Panc1 (cell line): Measurements from ENCODE around the gene MUC2. TPM values are rescaled to one million over a fixed set of nuclear protein-coding genes. Genes with fewer than 3 reads are reported as not detected.

ENCODE experiments used
- ATAC-seq: fragments of 200-7000 bp; cut with Tn5 transposase; 2 replicates; pipeline ENCODE4 v1.9.1; 2020; ENCODE audit warnings: mild to moderate bottlenecking, moderate library complexity
- BruUV-seq: library from RNA; stranded (reverse); fragments of 400-500 nt; replicated peaks from 2 replicates; lab custom pipeline; 2021; lab: Mats Ljungman, UMichigan
- CTCF ChIA-PET: fragments of 300-600 bp; sonication (Branson Sonifier 250); formaldehyde crosslinking; loops from one replicate; lab custom pipeline; 2022; ENCODE audit warnings: antibody characterized with exemption; lab: Charles Lee
- POLR2A ChIA-PET: fragments of 300-600 bp; sonication (Branson Sonifier 250); formaldehyde crosslinking; loops from one replicate; lab custom pipeline; 2022; ENCODE audit warnings: antibody characterized with exemption; lab: Charles Lee
- DNase-seq: peaks from one replicate; pipeline ENCODE4 v3.0.0-alpha.2; 2010; ENCODE audit warnings: low read depth, low spot score
- H3K27ac ChIP-seq: 2 replicates; pipeline ENCODE4 v1.5.1; 2011; ENCODE audit warnings: mild to moderate bottlenecking, low read length, inconsistent platforms
- H3K27me3 ChIP-seq: fragments of 200-500 bp; sonication (Bioruptor generic); 2 replicates; pipeline ENCODE4 v1.6.0; 2014; ENCODE audit warnings: low read length, inconsistent platforms; ENCODE audit not compliant: control insufficient read depth, insufficient read depth
- H3K36me3 ChIP-seq: fragments of 200-500 bp; sonication (Bioruptor generic); 2 replicates; pipeline ENCODE4 v1.5.1; 2014; ENCODE audit warnings: inconsistent platforms, mild to moderate bottlenecking, low read length, moderate library complexity; ENCODE audit not compliant: control insufficient read depth, insufficient read depth
- H3K4me1 ChIP-seq: 2 replicates; pipeline ENCODE4 v1.5.1; 2011; ENCODE audit warnings: inconsistent platforms, mild to moderate bottlenecking, low read length, moderate library complexity; ENCODE audit not compliant: control insufficient read depth, insufficient read depth
- H3K4me3 ChIP-seq, 2 experiments: 2 replicates each; pipeline ENCODE4 v1.5.1; 2011 to 2012; ENCODE audit warnings: low read depth in 2 of 2, low read length in 2 of 2, mild to moderate bottlenecking in 2 of 2, inconsistent platforms in 1 of 2, moderate library complexity in 1 of 2
- H3K9me3 ChIP-seq: fragments of 200-500 bp; sonication (Bioruptor generic); 2 replicates; pipeline ENCODE4 v1.5.1; 2014; ENCODE audit warnings: low read depth, mild to moderate bottlenecking, inconsistent platforms, low read length, moderate library complexity; ENCODE audit not compliant: control insufficient read depth, insufficient read depth
- POLR2AphosphoS5 ChIP-seq: IDR thresholded peaks from 2 replicates; pipeline ENCODE4 v1.6.1; 2012; ENCODE audit warnings: mild to moderate bottlenecking, low read depth, low read length, moderate library complexity
- SIN3A ChIP-seq: IDR thresholded peaks from 2 replicates; pipeline ENCODE4 v1.6.1; 2012; ENCODE audit warnings: low read depth, mild to moderate bottlenecking, low read length, moderate library complexity, borderline replicate concordance; ENCODE audit not compliant: insufficient read depth
- TCF7L2 ChIP-seq: IDR thresholded peaks from 2 replicates; pipeline ENCODE4 v1.6.1; 2011; ENCODE audit warnings: mild to moderate bottlenecking, low read depth, low read length, inconsistent platforms
- in situ Hi-C: cut with HindIII; loops from 2 replicates; pipeline ENCODE4 v1.10.0; 2016; ENCODE audit warnings: low sequenced_read_pairs, low pct_unique_long_range_greater_than_20kb
- intact Hi-C: fragments of 100-400 bp; cut with micrococcal nuclease; formaldehyde crosslinking; loops from one replicate; pipeline ENCODE4 v1.10.0; 2022; ENCODE audit not compliant: unreplicated experiment
- total RNA-seq: library from RNA; stranded (reverse); gene quantifications from one replicate; pipeline ENCODE4 v1.2.1, GENCODE V29; 2021; ENCODE audit not compliant: unreplicated experiment
- TF ChIP-seq, protein P1 (sequence below), 2 experiments: IDR thresholded peaks; 2 replicates each; pipeline ENCODE4 v1.6.1; 2011 to 2012; ENCODE audit warnings: low read depth in 2 of 2, control low read depth in 1 of 2, low read length in 1 of 2, mild to moderate bottlenecking in 1 of 2, moderate library complexity in 1 of 2; ENCODE audit not compliant: insufficient read depth in 1 of 2
- TF ChIP-seq, protein P2 (sequence below): fragments of 450-650 bp; IDR thresholded peaks from 2 replicates; pipeline ENCODE4 v1.5.1; 2017; ENCODE audit warnings: mild to moderate bottlenecking

MUC2 gene
- total RNA-seq, 1 experiment from 2014 or later = 0.08 TPM

DNA sequence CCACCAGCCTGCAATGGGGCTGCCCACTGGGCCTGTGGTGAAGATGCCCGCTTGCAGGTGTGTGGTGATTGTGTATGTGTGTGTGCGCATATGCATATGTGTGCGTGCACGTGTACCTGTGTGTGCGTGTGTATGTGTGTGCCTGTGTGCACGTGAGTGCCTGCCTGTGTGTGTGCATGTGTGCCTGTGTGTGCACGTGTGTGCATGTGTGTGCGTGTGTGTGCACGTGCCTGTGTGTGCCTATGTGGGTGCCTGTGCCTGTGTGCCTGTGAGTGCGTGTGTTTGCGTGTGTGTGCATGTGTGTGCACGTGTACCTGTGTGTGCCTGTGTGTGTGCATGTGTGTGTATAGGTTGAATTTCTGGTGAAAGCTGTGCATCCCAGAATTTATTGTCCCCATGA is 35.8 kb upstream of the MUC2 start:
- Histone ChIP-seq H3K4me3 (no peak overlapping the region), H3K9me3 (no peaks in the 10 kb centered on the region), H3K27me3 (no peaks in the 10 kb centered on the region), H3K36me3 (no peaks in the 10 kb centered on the region), H3K27ac (no peak overlapping the region), H3K4me1 (peaks cover 45% of the 10 kb centered on the region)
- in situ Hi-C loops (no loop called here), intact Hi-C loops (no loop called here)
- ChIA-PET CTCF (interaction anchor here (0.6 to 1.2 kb wide), 2 partner anchors 13 to 171 kb away, joined by 4 to 6 read pairs; no protein-coding TSS in a partner anchor), POLR2A (interaction anchor here (0.7 kb wide), 1 partner anchor 101 kb away, joined by 3 read pairs; no protein-coding TSS in a partner anchor)
- TF ChIP-seq, protein P1, sequence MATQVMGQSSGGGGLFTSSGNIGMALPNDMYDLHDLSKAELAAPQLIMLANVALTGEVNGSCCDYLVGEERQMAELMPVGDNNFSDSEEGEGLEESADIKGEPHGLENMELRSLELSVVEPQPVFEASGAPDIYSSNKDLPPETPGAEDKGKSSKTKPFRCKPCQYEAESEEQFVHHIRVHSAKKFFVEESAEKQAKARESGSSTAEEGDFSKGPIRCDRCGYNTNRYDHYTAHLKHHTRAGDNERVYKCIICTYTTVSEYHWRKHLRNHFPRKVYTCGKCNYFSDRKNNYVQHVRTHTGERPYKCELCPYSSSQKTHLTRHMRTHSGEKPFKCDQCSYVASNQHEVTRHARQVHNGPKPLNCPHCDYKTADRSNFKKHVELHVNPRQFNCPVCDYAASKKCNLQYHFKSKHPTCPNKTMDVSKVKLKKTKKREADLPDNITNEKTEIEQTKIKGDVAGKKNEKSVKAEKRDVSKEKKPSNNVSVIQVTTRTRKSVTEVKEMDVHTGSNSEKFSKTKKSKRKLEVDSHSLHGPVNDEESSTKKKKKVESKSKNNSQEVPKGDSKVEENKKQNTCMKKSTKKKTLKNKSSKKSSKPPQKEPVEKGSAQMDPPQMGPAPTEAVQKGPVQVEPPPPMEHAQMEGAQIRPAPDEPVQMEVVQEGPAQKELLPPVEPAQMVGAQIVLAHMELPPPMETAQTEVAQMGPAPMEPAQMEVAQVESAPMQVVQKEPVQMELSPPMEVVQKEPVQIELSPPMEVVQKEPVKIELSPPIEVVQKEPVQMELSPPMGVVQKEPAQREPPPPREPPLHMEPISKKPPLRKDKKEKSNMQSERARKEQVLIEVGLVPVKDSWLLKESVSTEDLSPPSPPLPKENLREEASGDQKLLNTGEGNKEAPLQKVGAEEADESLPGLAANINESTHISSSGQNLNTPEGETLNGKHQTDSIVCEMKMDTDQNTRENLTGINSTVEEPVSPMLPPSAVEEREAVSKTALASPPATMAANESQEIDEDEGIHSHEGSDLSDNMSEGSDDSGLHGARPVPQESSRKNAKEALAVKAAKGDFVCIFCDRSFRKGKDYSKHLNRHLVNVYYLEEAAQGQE (IDR thresholded peaks at IDR 0.05; ENCODE audit: insufficient read depth in 1 of 2, low read depth in 2 of 2, low read length in 1 of 2) = peak in 1 of 2 experiments; percentile 54; a peak in 1 of 4 replicates
- TF ChIP-seq, protein P2, sequence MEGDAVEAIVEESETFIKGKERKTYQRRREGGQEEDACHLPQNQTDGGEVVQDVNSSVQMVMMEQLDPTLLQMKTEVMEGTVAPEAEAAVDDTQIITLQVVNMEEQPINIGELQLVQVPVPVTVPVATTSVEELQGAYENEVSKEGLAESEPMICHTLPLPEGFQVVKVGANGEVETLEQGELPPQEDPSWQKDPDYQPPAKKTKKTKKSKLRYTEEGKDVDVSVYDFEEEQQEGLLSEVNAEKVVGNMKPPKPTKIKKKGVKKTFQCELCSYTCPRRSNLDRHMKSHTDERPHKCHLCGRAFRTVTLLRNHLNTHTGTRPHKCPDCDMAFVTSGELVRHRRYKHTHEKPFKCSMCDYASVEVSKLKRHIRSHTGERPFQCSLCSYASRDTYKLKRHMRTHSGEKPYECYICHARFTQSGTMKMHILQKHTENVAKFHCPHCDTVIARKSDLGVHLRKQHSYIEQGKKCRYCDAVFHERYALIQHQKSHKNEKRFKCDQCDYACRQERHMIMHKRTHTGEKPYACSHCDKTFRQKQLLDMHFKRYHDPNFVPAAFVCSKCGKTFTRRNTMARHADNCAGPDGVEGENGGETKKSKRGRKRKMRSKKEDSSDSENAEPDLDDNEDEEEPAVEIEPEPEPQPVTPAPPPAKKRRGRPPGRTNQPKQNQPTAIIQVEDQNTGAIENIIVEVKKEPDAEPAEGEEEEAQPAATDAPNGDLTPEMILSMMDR = no peak
- no peak for TF ChIP-seq SIN3A
- no peak for TF ChIP-seq TCF7L2
- no peak for TF ChIP-seq POLR2AphosphoS5
- no TSS peak for BruUV-seq
- ATAC-seq = no peak
- DNase-seq = no peak

DNA sequence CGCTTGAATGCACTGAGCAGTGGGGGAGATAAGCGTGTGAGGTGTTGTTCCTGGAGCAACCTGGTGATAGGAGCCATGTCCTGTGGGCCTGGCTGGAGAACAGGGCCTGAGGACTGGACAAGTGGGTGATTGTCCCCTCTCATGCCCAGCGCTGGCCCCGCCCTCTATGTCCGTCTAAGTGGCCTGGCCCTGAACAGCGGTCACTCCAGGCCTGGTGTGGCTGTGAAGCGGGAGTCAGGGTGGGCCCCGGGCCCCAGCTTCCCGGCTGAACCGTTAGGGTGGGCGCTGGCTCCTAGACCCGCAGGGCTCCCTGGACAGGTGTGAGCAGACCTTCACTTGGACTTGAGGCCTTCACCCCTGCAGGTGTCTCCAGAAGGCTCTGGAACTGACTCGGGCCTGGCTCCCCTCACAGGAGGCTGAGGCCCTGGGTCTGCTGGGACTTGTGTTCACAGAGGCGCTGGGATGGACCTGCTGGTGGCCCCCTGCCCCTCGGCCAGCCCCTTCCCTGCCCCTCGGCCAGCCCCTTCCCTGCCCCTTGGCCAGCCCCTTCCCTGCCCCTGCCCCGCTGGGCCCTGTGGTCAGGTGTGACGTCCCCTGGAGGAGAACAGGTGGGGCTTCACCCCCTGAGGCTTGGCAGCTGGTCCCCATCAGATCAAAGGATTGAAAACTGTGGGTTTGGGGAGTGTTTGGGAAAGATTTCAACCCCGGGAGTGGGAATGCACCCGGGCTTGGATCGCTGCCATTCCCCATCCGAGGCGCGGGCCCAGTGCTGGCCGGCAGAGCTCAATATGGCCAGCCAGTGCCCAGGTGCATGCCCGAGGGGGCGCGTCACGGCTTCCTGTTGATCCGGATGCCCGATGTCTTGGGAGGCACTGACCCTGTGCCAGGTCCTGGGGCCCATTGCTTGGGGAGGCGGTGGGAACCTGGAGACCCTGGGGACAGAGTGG is 34.9 kb upstream of the MUC2 start:
- CTCF ChIA-PET = interaction anchor here (1.2 kb wide), 1 partner anchor 12 kb away, joined by 4 read pairs; no protein-coding TSS in a partner anchor
- BruUV-seq = no TSS peak

More for the DNA sequence above, 34.9 kb upstream of the MUC2 start:
- in situ Hi-C loops = no loop called here
- no peaks in the 10 kb centered on the region for H3K36me3 ChIP-seq
- DNase-seq (no peak), ATAC-seq (no peak)
- POLR2A ChIA-PET = no interaction called here
- no peaks in the 10 kb centered on the region for H3K27me3 ChIP-seq
- TF ChIP-seq, protein P2 = no peak
- TF ChIP-seq SIN3A (no peak), TCF7L2 (0 out of 2 replicates have a peak, but pooled peaks have one; percentile 17), POLR2AphosphoS5 (no peak)
- peaks cover 40% of the 10 kb centered on the region for H3K4me1 ChIP-seq
- H3K9me3 ChIP-seq = no peaks in the 10 kb centered on the region
- intact Hi-C loops = no loop called here
- no peak overlapping the region for H3K4me3 ChIP-seq
- no peak overlapping the region for H3K27ac ChIP-seq
